Measurements from ENCODE around the gene TTC13. TPM values are rescaled to one million over a fixed set of nuclear protein-coding genes. Genes with fewer than 3 reads are reported as not detected.

TTC13 gene
- total RNA-seq, 1 experiment from 2014 or later: 4.4 TPM

- DNase-seq (ENCODE audit: low spot score): no peak
- Mint-ChIP-seq H3K27me3 (ENCODE audit: low read depth) (peaks cover 27% of the 10 kb centered on the region), H3K27ac (no peak overlapping the region), H3K4me3 (peak overlapping the region; percentile 98), H3K36me3 (no peaks in the 10 kb centered on the region), H3K9me3 (no peaks in the 10 kb centered on the region), H3K4me1 (peaks cover 16% of the 10 kb centered on the region)
- CTCF ChIA-PET: interaction anchor here (1.0 to 1.8 kb wide), 2 partner anchors 10 to 182 kb away, joined by 3 to 8 read pairs; no protein-coding TSS in a partner anchor
- POLR2A ChIA-PET: no interaction called here
- TF ChIP-seq ATF3 (CRISPR knock-in tag; conservative IDR thresholded peaks at IDR 0.05): no peak
- TF ChIP-seq SMAD3 (CRISPR knock-in tag; IDR thresholded peaks at IDR 0.05; ENCODE audit: borderline replicate concordance): no peak
- no peak for TF ChIP-seq NR2C2 (CRISPR knock-in tag; IDR thresholded peaks at IDR 0.05)
- TF ChIP-seq, protein P1, sequence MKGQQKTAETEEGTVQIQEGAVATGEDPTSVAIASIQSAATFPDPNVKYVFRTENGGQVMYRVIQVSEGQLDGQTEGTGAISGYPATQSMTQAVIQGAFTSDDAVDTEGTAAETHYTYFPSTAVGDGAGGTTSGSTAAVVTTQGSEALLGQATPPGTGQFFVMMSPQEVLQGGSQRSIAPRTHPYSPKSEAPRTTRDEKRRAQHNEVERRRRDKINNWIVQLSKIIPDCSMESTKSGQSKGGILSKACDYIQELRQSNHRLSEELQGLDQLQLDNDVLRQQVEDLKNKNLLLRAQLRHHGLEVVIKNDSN (CRISPR knock-in tag; IDR thresholded peaks at IDR 0.05): no peak
- ATAC-seq: no peak
Measured at GRCh38 chr1:230979389-230979716, 692 bp upstream of the TTC13 start.

GRCh38 chr1:230977761-230978490 is 735 bp downstream of the TTC13 start:
- Mint-ChIP-seq H3K27ac (no peak overlapping the region), H3K9me3 (no peaks in the 10 kb centered on the region), H3K4me1 (peaks cover 15% of the 10 kb centered on the region), H3K4me3 (peak overlapping the region; percentile 78), H3K27me3 (ENCODE audit: low read depth) (peaks cover 30% of the 10 kb centered on the region), H3K36me3 (no peaks in the 10 kb centered on the region)
- no peak for TF ChIP-seq PRDM15 (CRISPR knock-in tag; IDR thresholded peaks at IDR 0.05)
- peak; percentile 34 for DNase-seq (ENCODE audit: low spot score)
- POLR2A ChIA-PET: no interaction called here
- no peak for ATAC-seq
- CTCF ChIA-PET: interaction anchor here (0.5 to 1.8 kb wide), 3 partner anchors 29 to 180 kb away, joined by 3 to 8 read pairs (median 4); no protein-coding TSS in a partner anchor

DNA sequence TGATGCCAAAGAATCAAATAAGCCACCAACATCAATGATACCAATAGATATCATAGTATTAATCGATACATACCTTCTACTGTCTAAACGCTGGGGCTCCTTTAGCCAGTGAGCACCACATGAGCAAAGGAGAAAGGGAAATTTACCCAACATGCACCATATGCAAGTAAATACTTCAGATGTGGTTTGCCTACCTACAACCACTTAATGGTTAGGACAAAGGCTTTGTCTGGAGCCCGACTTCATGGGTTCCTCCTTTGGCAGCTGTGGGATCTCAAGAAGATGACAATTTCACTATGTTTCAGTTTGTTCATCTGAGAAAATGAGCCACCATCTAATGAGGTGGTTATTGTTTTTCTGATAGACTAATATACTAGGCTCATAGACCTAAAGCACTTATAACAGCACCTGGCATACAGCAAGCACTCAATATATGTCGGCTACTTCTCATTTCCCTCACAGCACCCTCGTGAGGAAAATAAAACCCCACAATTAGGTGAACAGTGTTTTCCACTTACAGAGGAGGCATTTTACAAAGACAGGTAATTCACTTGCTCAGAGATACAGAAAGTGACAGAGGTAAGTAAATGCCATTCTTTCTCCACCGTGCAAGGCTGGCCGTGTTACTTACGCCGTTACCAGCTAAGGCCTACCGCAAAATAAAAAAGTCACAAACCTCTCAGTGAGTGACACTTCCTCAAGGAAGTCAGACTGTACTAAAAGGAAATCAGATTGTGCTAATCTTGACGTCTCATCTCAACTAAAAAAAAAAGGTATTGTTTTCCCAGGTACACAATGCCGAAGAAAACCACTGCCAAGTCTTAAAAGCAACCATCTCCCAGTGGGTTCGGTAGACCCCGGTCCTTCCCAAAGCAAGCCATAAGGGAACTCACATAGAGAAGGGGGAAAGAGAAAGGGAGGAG is 1.6 kb downstream of the TTC13 start:
- Mint-ChIP-seq H3K27ac (no peak overlapping the region), H3K4me1 (peaks cover 15% of the 10 kb centered on the region), H3K9me3 (no peaks in the 10 kb centered on the region), H3K36me3 (no peaks in the 10 kb centered on the region), H3K27me3 (ENCODE audit: low read depth) (peaks cover 38% of the 10 kb centered on the region), H3K4me3 (peak overlapping the region; percentile 78)
- DNase-seq (ENCODE audit: low spot score) (no peak), ATAC-seq (no peak)
- CTCF ChIA-PET: no interaction called here
- POLR2A ChIA-PET: no interaction called here
- TF ChIP-seq PRRX2 (CRISPR knock-in tag; IDR thresholded peaks at IDR 0.05) (no peak), ZNF232 (CRISPR knock-in tag; IDR thresholded peaks at IDR 0.05) (no peak), SMAD3 (CRISPR knock-in tag; IDR thresholded peaks at IDR 0.05; ENCODE audit: borderline replicate concordance) (no peak), NFYB (CRISPR knock-in tag; conservative IDR thresholded peaks at IDR 0.05; ENCODE audit: low read depth) (no peak), STAT6 (CRISPR knock-in tag; conservative IDR thresholded peaks at IDR 0.05; ENCODE audit: low read depth) (no peak), FOXJ3 (CRISPR knock-in tag; IDR thresholded peaks at IDR 0.05; ENCODE audit: borderline replicate concordance) (no peak), KAT7 (CRISPR knock-in tag; IDR thresholded peaks at IDR 0.05; ENCODE audit: borderline replicate concordance) (no peak), ZNF425 (CRISPR knock-in tag; conservative IDR thresholded peaks at IDR 0.05) (no peak), ZNF263 (CRISPR knock-in tag; IDR thresholded peaks at IDR 0.05; ENCODE audit: low read depth) (no peak), CREB1 (CRISPR knock-in tag; IDR thresholded peaks at IDR 0.05) (no peak)
- TF ChIP-seq, protein P2, sequence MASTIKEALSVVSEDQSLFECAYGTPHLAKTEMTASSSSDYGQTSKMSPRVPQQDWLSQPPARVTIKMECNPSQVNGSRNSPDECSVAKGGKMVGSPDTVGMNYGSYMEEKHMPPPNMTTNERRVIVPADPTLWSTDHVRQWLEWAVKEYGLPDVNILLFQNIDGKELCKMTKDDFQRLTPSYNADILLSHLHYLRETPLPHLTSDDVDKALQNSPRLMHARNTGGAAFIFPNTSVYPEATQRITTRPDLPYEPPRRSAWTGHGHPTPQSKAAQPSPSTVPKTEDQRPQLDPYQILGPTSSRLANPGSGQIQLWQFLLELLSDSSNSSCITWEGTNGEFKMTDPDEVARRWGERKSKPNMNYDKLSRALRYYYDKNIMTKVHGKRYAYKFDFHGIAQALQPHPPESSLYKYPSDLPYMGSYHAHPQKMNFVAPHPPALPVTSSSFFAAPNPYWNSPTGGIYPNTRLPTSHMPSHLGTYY (CRISPR knock-in tag; IDR thresholded peaks at IDR 0.05): no peak
